Measurements from ENCODE around the gene LAMA2. TPM values are rescaled to one million over a fixed set of nuclear protein-coding genes. Genes with fewer than 3 reads are reported as not detected.

Gene LAMA2
- total and polyA plus RNA-seq, 2 experiments from 2014 or later: 0.91 to 6.4 TPM

GRCh38 chr6:129287231-129288177 lies 404.6 kb downstream of the LAMA2 start:
- Histone ChIP-seq H3K4me1 (ENCODE audit: insufficient read depth) (peaks cover 19% of the 10 kb centered on the region), H3F3A (replicated peaks; ENCODE audit: low read depth) (no peaks in the 10 kb centered on the region), H3K4me3 (no peak overlapping the region), H2AFZ (no peak overlapping the region), H4K20me1 (replicated peaks; ENCODE audit: insufficient read depth) (no peaks in the 10 kb centered on the region), H3K79me2 (replicated peaks; ENCODE audit: insufficient read depth) (no peaks in the 10 kb centered on the region), H3K27me3 (ENCODE audit: insufficient read depth) (no peaks in the 10 kb centered on the region), H3K36me3 (ENCODE audit: insufficient read depth) (no peaks in the 10 kb centered on the region), H3K4me2 (no peak overlapping the region), H3K27ac (ENCODE audit: low read depth) (no peak overlapping the region), H3K9me2 (ENCODE audit: insufficient read depth) (no peaks in the 10 kb centered on the region; the same call in 1 of the 2 replicates)
- H3K4me1 Mint-ChIP-seq: peaks cover 8% of the 10 kb centered on the region
- H3K4me3 Mint-ChIP-seq: no peak overlapping the region
- H3K36me3 Mint-ChIP-seq (ENCODE audit: low read depth): no peaks in the 10 kb centered on the region
- H3K9me3 Mint-ChIP-seq: no peaks in the 10 kb centered on the region
- DNase-seq (ENCODE audit: low spot score) (no peak), ATAC-seq (no peak)
- H3K27me3 Mint-ChIP-seq (ENCODE audit: insufficient read depth, low read depth, poor library complexity): no peaks in the 10 kb centered on the region
- H3K27ac Mint-ChIP-seq: no peak overlapping the region
- TF ChIP-seq STAT1 (IDR thresholded peaks at IDR 0.05; ENCODE audit: unreplicated experiment) (no peak), EZH2phosphoT487 (IDR thresholded peaks at IDR 0.05; ENCODE audit: unreplicated experiment) (no peak), CREB1 (CRISPR knock-in tag; IDR thresholded peaks at IDR 0.05; ENCODE audit: low read depth) (no peak), ZNF114 (CRISPR knock-in tag; IDR thresholded peaks at IDR 0.05) (no peak)
- TF ChIP-seq, protein P1, sequence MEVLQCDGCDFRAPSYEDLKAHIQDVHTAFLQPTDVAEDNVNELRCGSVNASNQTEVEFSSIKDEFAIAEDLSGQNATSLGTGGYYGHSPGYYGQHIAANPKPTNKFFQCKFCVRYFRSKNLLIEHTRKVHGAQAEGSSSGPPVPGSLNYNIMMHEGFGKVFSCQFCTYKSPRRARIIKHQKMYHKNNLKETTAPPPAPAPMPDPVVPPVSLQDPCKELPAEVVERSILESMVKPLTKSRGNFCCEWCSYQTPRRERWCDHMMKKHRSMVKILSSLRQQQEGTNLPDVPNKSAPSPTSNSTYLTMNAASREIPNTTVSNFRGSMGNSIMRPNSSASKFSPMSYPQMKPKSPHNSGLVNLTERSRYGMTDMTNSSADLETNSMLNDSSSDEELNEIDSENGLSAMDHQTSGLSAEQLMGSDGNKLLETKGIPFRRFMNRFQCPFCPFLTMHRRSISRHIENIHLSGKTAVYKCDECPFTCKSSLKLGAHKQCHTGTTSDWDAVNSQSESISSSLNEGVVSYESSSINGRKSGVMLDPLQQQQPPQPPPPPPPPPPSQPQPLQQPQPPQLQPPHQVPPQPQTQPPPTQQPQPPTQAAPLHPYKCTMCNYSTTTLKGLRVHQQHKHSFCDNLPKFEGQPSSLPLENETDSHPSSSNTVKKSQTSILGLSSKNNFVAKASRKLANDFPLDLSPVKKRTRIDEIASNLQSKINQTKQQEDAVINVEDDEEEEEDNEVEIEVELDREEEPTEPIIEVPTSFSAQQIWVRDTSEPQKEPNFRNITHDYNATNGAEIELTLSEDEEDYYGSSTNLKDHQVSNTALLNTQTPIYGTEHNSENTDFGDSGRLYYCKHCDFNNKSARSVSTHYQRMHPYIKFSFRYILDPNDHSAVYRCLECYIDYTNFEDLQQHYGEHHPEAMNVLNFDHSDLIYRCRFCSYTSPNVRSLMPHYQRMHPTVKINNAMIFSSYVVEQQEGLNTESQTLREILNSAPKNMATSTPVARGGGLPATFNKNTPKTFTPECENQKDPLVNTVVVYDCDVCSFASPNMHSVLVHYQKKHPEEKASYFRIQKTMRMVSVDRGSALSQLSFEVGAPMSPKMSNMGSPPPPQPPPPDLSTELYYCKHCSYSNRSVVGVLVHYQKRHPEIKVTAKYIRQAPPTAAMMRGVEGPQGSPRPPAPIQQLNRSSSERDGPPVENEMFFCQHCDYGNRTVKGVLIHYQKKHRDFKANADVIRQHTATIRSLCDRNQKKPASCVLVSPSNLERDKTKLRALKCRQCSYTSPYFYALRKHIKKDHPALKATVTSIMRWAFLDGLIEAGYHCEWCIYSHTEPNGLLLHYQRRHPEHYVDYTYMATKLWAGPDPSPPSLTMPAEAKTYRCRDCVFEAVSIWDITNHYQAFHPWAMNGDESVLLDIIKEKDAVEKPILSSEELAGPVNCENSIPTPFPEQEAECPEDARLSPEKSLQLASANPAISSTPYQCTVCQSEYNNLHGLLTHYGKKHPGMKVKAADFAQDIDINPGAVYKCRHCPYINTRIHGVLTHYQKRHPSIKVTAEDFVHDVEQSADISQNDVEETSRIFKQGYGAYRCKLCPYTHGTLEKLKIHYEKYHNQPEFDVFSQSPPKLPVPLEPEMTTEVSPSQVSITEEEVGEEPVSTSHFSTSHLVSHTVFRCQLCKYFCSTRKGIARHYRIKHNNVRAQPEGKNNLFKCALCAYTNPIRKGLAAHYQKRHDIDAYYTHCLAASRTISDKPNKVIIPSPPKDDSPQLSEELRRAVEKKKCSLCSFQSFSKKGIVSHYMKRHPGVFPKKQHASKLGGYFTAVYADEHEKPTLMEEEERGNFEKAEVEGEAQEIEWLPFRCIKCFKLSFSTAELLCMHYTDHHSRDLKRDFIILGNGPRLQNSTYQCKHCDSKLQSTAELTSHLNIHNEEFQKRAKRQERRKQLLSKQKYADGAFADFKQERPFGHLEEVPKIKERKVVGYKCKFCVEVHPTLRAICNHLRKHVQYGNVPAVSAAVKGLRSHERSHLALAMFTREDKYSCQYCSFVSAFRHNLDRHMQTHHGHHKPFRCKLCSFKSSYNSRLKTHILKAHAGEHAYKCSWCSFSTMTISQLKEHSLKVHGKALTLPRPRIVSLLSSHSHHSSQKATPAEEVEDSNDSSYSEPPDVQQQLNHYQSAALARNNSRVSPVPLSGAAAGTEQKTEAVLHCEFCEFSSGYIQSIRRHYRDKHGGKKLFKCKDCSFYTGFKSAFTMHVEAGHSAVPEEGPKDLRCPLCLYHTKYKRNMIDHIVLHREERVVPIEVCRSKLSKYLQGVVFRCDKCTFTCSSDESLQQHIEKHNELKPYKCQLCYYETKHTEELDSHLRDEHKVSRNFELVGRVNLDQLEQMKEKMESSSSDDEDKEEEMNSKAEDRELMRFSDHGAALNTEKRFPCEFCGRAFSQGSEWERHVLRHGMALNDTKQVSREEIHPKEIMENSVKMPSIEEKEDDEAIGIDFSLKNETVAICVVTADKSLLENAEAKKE (CRISPR knock-in tag; IDR thresholded peaks at IDR 0.05): no peak
- TF ChIP-seq, protein P2, sequence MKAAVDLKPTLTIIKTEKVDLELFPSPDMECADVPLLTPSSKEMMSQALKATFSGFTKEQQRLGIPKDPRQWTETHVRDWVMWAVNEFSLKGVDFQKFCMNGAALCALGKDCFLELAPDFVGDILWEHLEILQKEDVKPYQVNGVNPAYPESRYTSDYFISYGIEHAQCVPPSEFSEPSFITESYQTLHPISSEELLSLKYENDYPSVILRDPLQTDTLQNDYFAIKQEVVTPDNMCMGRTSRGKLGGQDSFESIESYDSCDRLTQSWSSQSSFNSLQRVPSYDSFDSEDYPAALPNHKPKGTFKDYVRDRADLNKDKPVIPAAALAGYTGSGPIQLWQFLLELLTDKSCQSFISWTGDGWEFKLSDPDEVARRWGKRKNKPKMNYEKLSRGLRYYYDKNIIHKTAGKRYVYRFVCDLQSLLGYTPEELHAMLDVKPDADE (IDR thresholded peaks at IDR 0.05): no peak
